Measurements from ENCODE around the gene FXYD4.
"Not testable (repeated sequence)": the region's sequence is repeated elsewhere in the genome, so short reads cannot be mapped to it uniquely, and the experiment has no call there.

The FXYD4 gene

DNA sequence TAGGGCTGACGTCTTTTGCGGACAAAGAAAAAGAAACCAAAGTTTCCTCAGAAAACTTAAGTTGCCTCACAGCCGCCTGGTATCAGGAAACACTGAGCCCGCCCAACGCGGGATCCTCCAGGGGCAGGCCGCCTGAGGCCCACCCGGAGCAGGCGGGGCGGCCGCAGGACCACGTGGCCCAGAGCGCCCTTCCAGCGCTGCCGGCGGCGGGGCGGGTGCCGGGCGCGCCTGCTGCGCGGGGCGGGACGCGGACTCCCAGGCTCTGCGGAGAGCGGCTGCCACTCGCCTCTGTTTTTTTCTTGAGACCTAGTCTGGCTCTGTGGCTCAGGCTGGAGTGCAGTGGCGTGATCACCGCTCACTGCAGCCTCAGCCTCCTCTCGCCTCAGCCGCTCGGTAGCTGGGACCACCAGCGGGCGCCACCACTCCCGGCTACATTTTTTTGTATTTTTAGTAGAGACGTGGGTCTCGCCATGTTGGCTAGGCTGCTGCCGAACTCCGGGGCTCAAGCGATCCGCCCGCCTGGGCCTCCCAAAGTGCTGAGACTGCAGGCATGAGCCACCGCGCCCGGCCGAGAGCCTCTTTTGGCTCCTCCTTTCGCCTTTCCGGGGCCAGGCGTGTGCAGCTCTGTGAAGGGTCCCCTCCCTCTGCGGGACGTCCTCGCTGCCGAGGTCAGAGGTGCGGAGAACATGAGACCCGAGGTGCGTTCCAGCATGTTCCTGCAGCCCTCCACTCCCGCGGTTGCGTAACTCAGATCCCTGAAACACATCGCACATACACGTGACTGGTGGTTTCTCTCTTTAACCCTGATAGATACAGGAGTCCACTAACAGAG is 49.1 kb downstream of the FXYD4 start:
- TF ChIP-seq, protein P1, sequence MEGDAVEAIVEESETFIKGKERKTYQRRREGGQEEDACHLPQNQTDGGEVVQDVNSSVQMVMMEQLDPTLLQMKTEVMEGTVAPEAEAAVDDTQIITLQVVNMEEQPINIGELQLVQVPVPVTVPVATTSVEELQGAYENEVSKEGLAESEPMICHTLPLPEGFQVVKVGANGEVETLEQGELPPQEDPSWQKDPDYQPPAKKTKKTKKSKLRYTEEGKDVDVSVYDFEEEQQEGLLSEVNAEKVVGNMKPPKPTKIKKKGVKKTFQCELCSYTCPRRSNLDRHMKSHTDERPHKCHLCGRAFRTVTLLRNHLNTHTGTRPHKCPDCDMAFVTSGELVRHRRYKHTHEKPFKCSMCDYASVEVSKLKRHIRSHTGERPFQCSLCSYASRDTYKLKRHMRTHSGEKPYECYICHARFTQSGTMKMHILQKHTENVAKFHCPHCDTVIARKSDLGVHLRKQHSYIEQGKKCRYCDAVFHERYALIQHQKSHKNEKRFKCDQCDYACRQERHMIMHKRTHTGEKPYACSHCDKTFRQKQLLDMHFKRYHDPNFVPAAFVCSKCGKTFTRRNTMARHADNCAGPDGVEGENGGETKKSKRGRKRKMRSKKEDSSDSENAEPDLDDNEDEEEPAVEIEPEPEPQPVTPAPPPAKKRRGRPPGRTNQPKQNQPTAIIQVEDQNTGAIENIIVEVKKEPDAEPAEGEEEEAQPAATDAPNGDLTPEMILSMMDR (conservative IDR thresholded peaks at IDR 0.05; ENCODE audit: low read depth, low read length), result peak; percentile 28
- no peak for DNase-seq (ENCODE audit: low read depth)
- H3K4me3 ChIP-seq (ENCODE audit: low read length), result peak overlapping the region; percentile 53

GRCh38 chr10:43421201-43421507 is 49.7 kb downstream of the FXYD4 start:
- TF ChIP-seq, protein P1 (conservative IDR thresholded peaks at IDR 0.05; ENCODE audit: low read depth, low read length), result no peak
- DNase-seq (ENCODE audit: low read depth), result no peak
- peak overlapping the region; percentile 53 for H3K4me3 ChIP-seq (ENCODE audit: low read length)

- no peak for DNase-seq (ENCODE audit: low read depth)
- H3K4me3 ChIP-seq (ENCODE audit: low read length), result no peak overlapping the region
- TF ChIP-seq, protein P1 (conservative IDR thresholded peaks at IDR 0.05; ENCODE audit: low read depth, low read length), result no peak
These were observed 50.1 kb downstream of the FXYD4 start for GRCh38 chr10:43421519-43421918.

DNA sequence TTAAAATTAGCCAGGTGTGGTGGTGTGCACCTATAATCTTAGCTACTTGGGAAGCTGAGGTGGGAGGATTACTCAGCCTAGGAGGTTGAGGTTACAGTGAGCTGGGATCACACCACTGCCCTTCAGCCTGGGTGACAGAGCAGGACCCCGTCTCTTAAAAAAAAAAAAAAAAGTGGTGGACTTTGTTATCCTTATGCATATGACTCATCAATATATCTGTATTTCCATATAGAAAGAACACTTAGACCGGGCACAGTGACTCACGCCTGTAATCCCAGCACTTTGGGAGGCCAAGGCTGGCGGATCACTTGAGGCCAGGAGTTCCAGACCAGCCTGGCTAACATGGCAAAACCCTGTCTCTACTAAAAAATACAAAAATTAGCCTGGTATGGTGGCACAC is 50.5 kb downstream of the FXYD4 start:
- H3K4me3 ChIP-seq (ENCODE audit: low read length); DNase-seq (ENCODE audit: low read depth): not testable (repeated sequence)

- no peak overlapping the region for H3K4me3 ChIP-seq (ENCODE audit: low read length)
- TF ChIP-seq, protein P1 (conservative IDR thresholded peaks at IDR 0.05; ENCODE audit: low read depth, low read length), result no peak
- no peak for DNase-seq (ENCODE audit: low read depth)
These were observed 53.0 kb downstream of the FXYD4 start for GRCh38 chr10:43424416-43424815.

Data from retinal pigment epithelial cell (primary cell).